Transverse colon (tissue), 3 donors: ENCODE results near the gene MRPS10.

Experiments used
- EP300 ChIP-seq: sonication (generic); formaldehyde crosslinking; IDR thresholded peaks from one replicate; pipeline ENCODE4 v1.6.1; 2017; ENCODE audit warnings: antibody characterized with exemption, low read depth
- POLR2A ChIP-seq: fragments of 450-650 bp; IDR thresholded peaks from one replicate; pipeline ENCODE4 v1.6.1; 2016; ENCODE audit warnings: antibody characterized with exemption, mild to moderate bottlenecking, moderate library complexity
- TF ChIP-seq, protein P1 (sequence below), 5 experiments: fragments of 200-600 bp in 3 of 5; fragments of 450-650 bp in 2 of 5; sonication (generic) in 3 of 5; IDR thresholded peaks; 1 replicate in 2 of 5; 2 replicates in 3 of 5; pipeline ENCODE4 v1.5.1; 2016 to 2017; ENCODE audit warnings: antibody characterized with exemption in 5 of 5, inconsistent platforms in 3 of 5, mild to moderate bottlenecking in 2 of 5, moderate library complexity in 1 of 5

DNA sequence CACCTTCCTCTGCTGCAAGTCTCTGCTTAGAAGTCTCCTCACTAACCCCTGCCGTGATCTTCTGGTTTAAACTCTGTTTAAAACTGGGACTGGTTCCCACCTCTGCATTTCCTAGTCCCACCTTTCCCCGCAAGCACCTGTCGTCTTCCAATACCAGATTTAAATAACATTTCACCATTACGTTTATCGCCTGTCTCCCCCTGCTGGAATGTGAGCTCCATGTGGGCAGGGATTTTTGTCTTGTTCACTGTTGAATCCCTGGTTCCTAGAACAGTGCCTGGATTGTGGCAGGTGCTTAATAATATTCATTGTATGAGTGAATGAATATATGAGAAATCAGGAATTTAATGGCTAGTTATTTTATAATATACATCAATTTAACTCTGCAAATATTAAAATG lies 41.8 kb downstream of the MRPS10 start:
- TF ChIP-seq POLR2A: no peak
- TF ChIP-seq, protein P1, sequence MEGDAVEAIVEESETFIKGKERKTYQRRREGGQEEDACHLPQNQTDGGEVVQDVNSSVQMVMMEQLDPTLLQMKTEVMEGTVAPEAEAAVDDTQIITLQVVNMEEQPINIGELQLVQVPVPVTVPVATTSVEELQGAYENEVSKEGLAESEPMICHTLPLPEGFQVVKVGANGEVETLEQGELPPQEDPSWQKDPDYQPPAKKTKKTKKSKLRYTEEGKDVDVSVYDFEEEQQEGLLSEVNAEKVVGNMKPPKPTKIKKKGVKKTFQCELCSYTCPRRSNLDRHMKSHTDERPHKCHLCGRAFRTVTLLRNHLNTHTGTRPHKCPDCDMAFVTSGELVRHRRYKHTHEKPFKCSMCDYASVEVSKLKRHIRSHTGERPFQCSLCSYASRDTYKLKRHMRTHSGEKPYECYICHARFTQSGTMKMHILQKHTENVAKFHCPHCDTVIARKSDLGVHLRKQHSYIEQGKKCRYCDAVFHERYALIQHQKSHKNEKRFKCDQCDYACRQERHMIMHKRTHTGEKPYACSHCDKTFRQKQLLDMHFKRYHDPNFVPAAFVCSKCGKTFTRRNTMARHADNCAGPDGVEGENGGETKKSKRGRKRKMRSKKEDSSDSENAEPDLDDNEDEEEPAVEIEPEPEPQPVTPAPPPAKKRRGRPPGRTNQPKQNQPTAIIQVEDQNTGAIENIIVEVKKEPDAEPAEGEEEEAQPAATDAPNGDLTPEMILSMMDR (IDR thresholded peaks at IDR 0.05): no peak
- TF ChIP-seq EP300: no peak
